SK-N-SH (cell line): ENCODE measurements around the gene TMIE. TPM values are rescaled to one million over a fixed set of nuclear protein-coding genes. Genes with fewer than 3 reads are reported as not detected.

Experiments used
- CTCF ChIA-PET: fragments of 300-600, 350-600 bp; formaldehyde crosslinking; extraction: SDS; loops from one replicate; lab custom pipeline; 2021; lab: Yijun Ruan, JAX
- POLR2A ChIA-PET: fragments of 350-600 bp; sonication (Branson Sonifier 250); formaldehyde crosslinking; extraction: SDS; loops from one replicate; lab custom pipeline; 2020; ENCODE audit warnings: antibody characterized with exemption, inconsistent platforms; lab: Yijun Ruan, JAX
- DNase-seq: peaks from one replicate; pipeline ENCODE4 v3.0.0; 2012
- H2AFZ ChIP-seq: fragments of 200-600 bp; sonication (generic); 2 replicates; pipeline ENCODE4 v1.8.1; 2016; ENCODE audit warnings: antibody characterized with exemption, mild to moderate bottlenecking, low read depth
- H3F3A ChIP-seq: fragments of 200-600 bp; sonication (generic); replicated peaks from 2 replicates; pipeline ENCODE3; 2016; ENCODE audit warnings: antibody characterized with exemption, mild to moderate bottlenecking; ENCODE audit not compliant: insufficient read depth
- H3K27ac ChIP-seq, 2 experiments: fragments of 200-500 bp in 1 of 2; fragments of 200-600 bp in 1 of 2; sonication (Bioruptor generic) in 1 of 2; sonication (generic), shearing (Covaris generic) in 1 of 2; 2 replicates each; pipeline versions ENCODE4 v1.5.1 to v1.6.1; 2014 to 2016; ENCODE audit warnings: low read depth in 2 of 2, inconsistent platforms in 1 of 2, low read length in 1 of 2, mild to moderate bottlenecking in 1 of 2, mixed read lengths in 1 of 2
- H3K27me3 ChIP-seq: fragments of 200-600 bp; sonication (generic), shearing (Covaris generic); 2 replicates; pipeline ENCODE4 v1.6.1; 2016; ENCODE audit warnings: mixed run types; ENCODE audit not compliant: insufficient read depth
- H3K36me3 ChIP-seq, 2 experiments: fragments of 200-500 bp in 1 of 2; fragments of 200-600 bp in 1 of 2; sonication (Bioruptor generic) in 1 of 2; sonication (generic) in 1 of 2; replicated peaks in 1 of 2; 2 replicates each; pipeline versions ENCODE3 to v1.5.1; 2014 to 2016; ENCODE audit warnings: low read length in 1 of 2, mild to moderate bottlenecking in 1 of 2; ENCODE audit not compliant: insufficient read depth in 2 of 2, control insufficient read depth in 1 of 2
- H3K4me1 ChIP-seq, 2 experiments: fragments of 200-500 bp in 1 of 2; fragments of 200-600 bp in 1 of 2; sonication (Bioruptor generic) in 1 of 2; sonication (generic), shearing (Covaris generic) in 1 of 2; 2 replicates each; pipeline versions ENCODE4 v1.5.1 to v1.6.1; 2014 to 2016; ENCODE audit warnings: low read depth in 1 of 2, low read length in 1 of 2, mixed run types in 1 of 2; ENCODE audit not compliant: insufficient read depth in 2 of 2, control insufficient read depth in 1 of 2
- H3K4me2 ChIP-seq: fragments of 200-600 bp; sonication (generic), shearing (Covaris generic); 2 replicates; pipeline ENCODE4 v1.6.1; 2017; ENCODE audit warnings: mixed run types
- H3K4me3 ChIP-seq, 2 experiments: fragments of 200-500 bp in 1 of 2; fragments of 200-600 bp in 1 of 2; sonication (Bioruptor generic) in 1 of 2; sonication (generic), shearing (Covaris generic) in 1 of 2; 2 replicates each; pipeline versions ENCODE4 v1.5.1 to v1.8.1; 2014 to 2016; ENCODE audit warnings: low read depth in 2 of 2, inconsistent platforms in 1 of 2, low read length in 1 of 2, mild to moderate bottlenecking in 1 of 2, mixed read lengths in 1 of 2, moderate library complexity in 1 of 2
- H3K79me2 ChIP-seq: fragments of 200-600 bp; sonication (generic); 2 replicates; pipeline ENCODE4 v1.8.1; 2017; ENCODE audit warnings: mild to moderate bottlenecking; ENCODE audit not compliant: insufficient read depth
- H3K9ac ChIP-seq: fragments of 200-600 bp; sonication (generic); 2 replicates; pipeline ENCODE4 v1.6.1; 2017; ENCODE audit warnings: mixed run types
- H3K9me2 ChIP-seq: fragments of 200-600 bp; sonication (generic); 2 replicates; pipeline ENCODE4 v1.6.1; 2017; ENCODE audit warnings: mixed run types
- H3K9me3 ChIP-seq: fragments of 200-600 bp; sonication (generic); 2 replicates; pipeline ENCODE4 v1.6.1; 2017; ENCODE audit warnings: mixed run types, mild to moderate bottlenecking, moderate library complexity
- H4K20me1 ChIP-seq: fragments of 200-600 bp; sonication (generic); 2 replicates; pipeline ENCODE4 v1.6.1; 2017; ENCODE audit warnings: mild to moderate bottlenecking, mixed run types; ENCODE audit not compliant: insufficient read depth
- ELF1 ChIP-seq: IDR thresholded peaks from 2 replicates; pipeline ENCODE4 v1.4.0; 2012
- GABPA ChIP-seq: IDR thresholded peaks from 2 replicates; pipeline ENCODE4 v1.4.0; 2012; ENCODE audit warnings: low read depth, mild to moderate bottlenecking
- JUND ChIP-seq: IDR thresholded peaks from 2 replicates; pipeline ENCODE4 v1.4.0; 2012
- MEF2A ChIP-seq: IDR thresholded peaks from 2 replicates; pipeline ENCODE4 v1.4.0; 2012; ENCODE audit warnings: low read depth, borderline replicate concordance
- NRF1 ChIP-seq: IDR thresholded peaks from 2 replicates; pipeline ENCODE4 v1.6.1; 2012; ENCODE audit warnings: low read depth, mild to moderate bottlenecking, low read length
- POLR2AphosphoS5 ChIP-seq: IDR thresholded peaks from 2 replicates; pipeline ENCODE4 v1.6.1; 2012; ENCODE audit warnings: low read depth, low read length
- RAD21 ChIP-seq: IDR thresholded peaks from 2 replicates; pipeline ENCODE4 v1.6.1; 2012; ENCODE audit warnings: mild to moderate bottlenecking, low read length
- RCOR1 ChIP-seq: fragments of 150-350 bp; IDR thresholded peaks from 2 replicates; pipeline ENCODE4 v1.6.1; 2017; ENCODE audit warnings: antibody characterized with exemption, low read length
- RXRA ChIP-seq: IDR thresholded peaks from 2 replicates; pipeline ENCODE4 v1.4.0; 2012; ENCODE audit warnings: low read depth, mild to moderate bottlenecking, borderline replicate concordance
- TAF1 ChIP-seq: IDR thresholded peaks from 2 replicates; pipeline ENCODE4 v1.6.1; 2012; ENCODE audit warnings: low read depth, mild to moderate bottlenecking, low read length, moderate library complexity, borderline replicate concordance
- TCF12 ChIP-seq: IDR thresholded peaks from 2 replicates; pipeline ENCODE4 v1.4.0; 2012
- USF1 ChIP-seq: IDR thresholded peaks from 2 replicates; pipeline ENCODE4 v1.4.0; 2012; ENCODE audit warnings: low read depth, borderline replicate concordance
- YY1 ChIP-seq: IDR thresholded peaks from 2 replicates; pipeline ENCODE4 v1.4.0; 2012; ENCODE audit warnings: low read depth, mild to moderate bottlenecking
- ZBTB33 ChIP-seq: IDR thresholded peaks from 2 replicates; pipeline ENCODE4 v1.4.0; 2012; ENCODE audit warnings: low read depth, borderline replicate concordance
- WGBS: methylation state at CpG from one replicate; pipeline ENCODE4 v1.1.6; 2017; ENCODE audit warnings: low lambda C conversion rate; 5-methylcytosine and 5-hydroxymethylcytosine counted together
- polyA plus RNA-seq, 3 experiments: library from polyadenylated mRNA; depleted of rRNA; stranded (reverse); fragments of >200 nt; gene quantifications; 2 replicates each; pipeline ENCODE4 v1.2.3, GENCODE V29; 2012
- TF ChIP-seq, protein P1 (sequence below): IDR thresholded peaks from 2 replicates; pipeline ENCODE4 v1.4.0; 2012; ENCODE audit warnings: low read depth
- TF ChIP-seq, protein P2 (sequence below): IDR thresholded peaks from 2 replicates; pipeline ENCODE4; 2012
- TF ChIP-seq, protein P3 (sequence below): fragments of 150-350 bp; IDR thresholded peaks from 2 replicates; pipeline ENCODE4 v1.6.1; 2017; ENCODE audit warnings: antibody characterized with exemption, low read length, low read depth, borderline replicate concordance

The TMIE gene
- polyA plus RNA-seq, 1 of the 3 experiments (the other 2 are of a cell fraction): 0.03 TPM

GRCh38 chr3:46681856-46682540 is 19.2 kb upstream of the TMIE start:
- ChIA-PET POLR2A (no interaction called here), CTCF (interaction anchor here (1.2 kb wide), 1 partner anchor 194 kb away, joined by 4 read pairs; no protein-coding TSS in a partner anchor)
- no peak overlapping the region for H2AFZ ChIP-seq
- H4K20me1 ChIP-seq: no peaks in the 10 kb centered on the region
- DNase-seq: no peak
- H3K36me3 ChIP-seq: no peaks in the 10 kb centered on the region
- no peaks in the 10 kb centered on the region for H3K9me2 ChIP-seq
- H3F3A ChIP-seq: no peaks in the 10 kb centered on the region
- WGBS: 65% methylated on average over 10 of the region's 13 CpGs
- no peaks in the 10 kb centered on the region; a peak in 1 of 4 replicates for H3K4me1 ChIP-seq
- no peak overlapping the region for H3K9ac ChIP-seq
- no peak overlapping the region for H3K27ac ChIP-seq
- no peak overlapping the region for H3K4me3 ChIP-seq
- TF ChIP-seq, protein P1, sequence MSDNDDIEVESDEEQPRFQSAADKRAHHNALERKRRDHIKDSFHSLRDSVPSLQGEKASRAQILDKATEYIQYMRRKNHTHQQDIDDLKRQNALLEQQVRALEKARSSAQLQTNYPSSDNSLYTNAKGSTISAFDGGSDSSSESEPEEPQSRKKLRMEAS: no peak
- TF ChIP-seq POLR2AphosphoS5 (no peak), ELF1 (no peak), JUND (no peak), RCOR1 (no peak), RXRA (no peak), ZBTB33 (no peak), RAD21 (no peak), YY1 (no peak), TCF12 (no peak), GABPA (no peak), USF1 (no peak), MEF2A (no peak), NRF1 (no peak), TAF1 (no peak)
- TF ChIP-seq, protein P2, sequence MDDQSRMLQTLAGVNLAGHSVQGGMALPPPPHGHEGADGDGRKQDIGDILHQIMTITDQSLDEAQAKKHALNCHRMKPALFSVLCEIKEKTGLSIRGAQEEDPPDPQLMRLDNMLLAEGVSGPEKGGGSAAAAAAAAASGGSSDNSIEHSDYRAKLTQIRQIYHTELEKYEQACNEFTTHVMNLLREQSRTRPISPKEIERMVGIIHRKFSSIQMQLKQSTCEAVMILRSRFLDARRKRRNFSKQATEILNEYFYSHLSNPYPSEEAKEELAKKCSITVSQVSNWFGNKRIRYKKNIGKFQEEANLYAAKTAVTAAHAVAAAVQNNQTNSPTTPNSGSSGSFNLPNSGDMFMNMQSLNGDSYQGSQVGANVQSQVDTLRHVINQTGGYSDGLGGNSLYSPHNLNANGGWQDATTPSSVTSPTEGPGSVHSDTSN: no peak
- TF ChIP-seq, protein P3, sequence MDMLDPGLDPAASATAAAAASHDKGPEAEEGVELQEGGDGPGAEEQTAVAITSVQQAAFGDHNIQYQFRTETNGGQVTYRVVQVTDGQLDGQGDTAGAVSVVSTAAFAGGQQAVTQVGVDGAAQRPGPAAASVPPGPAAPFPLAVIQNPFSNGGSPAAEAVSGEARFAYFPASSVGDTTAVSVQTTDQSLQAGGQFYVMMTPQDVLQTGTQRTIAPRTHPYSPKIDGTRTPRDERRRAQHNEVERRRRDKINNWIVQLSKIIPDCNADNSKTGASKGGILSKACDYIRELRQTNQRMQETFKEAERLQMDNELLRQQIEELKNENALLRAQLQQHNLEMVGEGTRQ: no peak
- TF ChIP-seq, all 33 proteins: peak for 0
- Histone ChIP-seq H3K79me2 (no peaks in the 10 kb centered on the region), H3K27me3 (no peaks in the 10 kb centered on the region), H3K4me2 (no peak overlapping the region), H3K9me3 (no peaks in the 10 kb centered on the region)
